HG02678 (cell line): Measurements from ENCODE around the gene CYB561A3.

Source experiments
- ATAC-seq: cut with Tn5 transposase; IDR thresholded peaks from one replicate; pipeline ENCODE4 v1.9.1; 2021; ENCODE audit warnings: mild to moderate bottlenecking, moderate library complexity; ENCODE audit not compliant: unreplicated experiment

Gene CYB561A3

GRCh38 chr11:61345954-61346843 is 15.5 kb downstream of the CYB561A3 start:
- no peak for ATAC-seq

- no peak for ATAC-seq
Measured at GRCh38 chr11:61345170-61345610, 16.5 kb downstream of the CYB561A3 start.

- no peak for ATAC-seq
Measured at GRCh38 chr11:61343792-61344745, 17.6 kb downstream of the CYB561A3 start.

DNA sequence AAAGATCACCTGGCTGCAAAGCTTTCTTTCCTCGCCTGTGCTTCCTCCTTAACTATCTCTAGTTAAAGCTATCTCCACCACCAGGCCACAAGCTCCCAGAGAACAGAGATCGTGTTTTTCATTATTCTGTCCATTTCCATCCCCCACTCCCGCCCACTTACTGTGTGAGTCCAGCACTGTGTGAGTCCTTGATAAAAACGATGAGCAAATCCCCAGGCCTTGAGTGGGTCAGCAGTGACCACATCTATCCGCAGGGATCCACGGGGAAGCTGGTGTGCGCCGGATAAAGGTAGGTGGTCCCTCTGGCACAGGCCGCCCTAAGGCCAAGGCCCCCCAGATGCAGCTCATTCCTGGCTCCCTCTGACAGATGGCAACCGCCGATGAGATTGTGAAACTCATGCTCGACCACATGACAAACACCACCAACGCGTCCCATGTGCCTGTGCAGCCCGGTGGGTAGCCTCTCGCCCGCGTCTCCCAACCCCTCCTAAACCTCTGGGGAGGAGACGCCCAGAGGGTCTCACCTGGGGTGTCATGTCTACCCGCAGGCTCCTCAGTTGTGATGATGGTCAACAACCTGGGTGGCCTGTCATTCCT is 19.4 kb downstream of the CYB561A3 start:
- ATAC-seq: no peak

- no peak for ATAC-seq
Measured at GRCh38 chr11:61341706-61342105, 20.0 kb downstream of the CYB561A3 start.

GRCh38 chr11:61340979-61341378 is 20.7 kb downstream of the CYB561A3 start:
- no peak for ATAC-seq

- no peak for ATAC-seq
Measured at GRCh38 chr11:61339490-61339878, 22.2 kb downstream of the CYB561A3 start.

GRCh38 chr11:61338783-61339489 is 22.7 kb downstream of the CYB561A3 start:
- ATAC-seq: no peak

DNA sequence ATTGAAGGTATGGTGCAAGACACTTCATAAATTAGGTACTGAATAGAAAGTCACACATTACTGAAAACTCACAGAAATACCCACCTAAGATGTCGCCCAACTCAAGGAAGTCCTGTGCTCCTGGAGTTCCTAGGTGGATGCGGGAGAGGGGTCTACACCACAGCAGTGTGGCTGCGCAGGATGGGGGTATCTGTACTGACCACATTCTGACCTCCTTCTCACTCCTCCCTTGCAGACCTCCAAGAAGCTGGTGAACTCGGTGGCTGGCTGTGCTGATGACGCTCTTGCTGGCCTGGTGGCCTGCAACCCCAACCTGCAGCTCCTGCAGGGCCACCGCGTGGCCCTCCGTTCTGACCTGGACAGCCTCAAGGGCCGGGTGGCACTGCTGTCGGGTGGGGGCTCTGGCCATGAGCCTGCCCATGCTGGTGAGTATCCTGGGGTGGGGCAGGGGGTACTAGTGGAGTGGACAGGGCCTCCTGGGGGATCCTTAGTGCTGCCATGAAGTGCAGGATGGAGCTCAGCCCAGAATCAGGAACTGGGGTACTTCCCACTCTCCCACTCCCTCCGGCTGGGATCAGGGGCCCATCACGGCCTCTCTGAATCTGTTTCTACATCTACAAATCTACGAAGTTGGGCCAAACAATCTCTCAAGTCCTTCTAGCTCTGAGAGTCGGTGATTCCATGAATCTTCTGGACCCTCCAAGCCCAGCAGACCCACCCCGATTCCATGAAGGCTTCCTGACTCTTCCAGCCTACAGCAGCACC is 23.8 kb downstream of the CYB561A3 start:
- no peak for ATAC-seq

DNA sequence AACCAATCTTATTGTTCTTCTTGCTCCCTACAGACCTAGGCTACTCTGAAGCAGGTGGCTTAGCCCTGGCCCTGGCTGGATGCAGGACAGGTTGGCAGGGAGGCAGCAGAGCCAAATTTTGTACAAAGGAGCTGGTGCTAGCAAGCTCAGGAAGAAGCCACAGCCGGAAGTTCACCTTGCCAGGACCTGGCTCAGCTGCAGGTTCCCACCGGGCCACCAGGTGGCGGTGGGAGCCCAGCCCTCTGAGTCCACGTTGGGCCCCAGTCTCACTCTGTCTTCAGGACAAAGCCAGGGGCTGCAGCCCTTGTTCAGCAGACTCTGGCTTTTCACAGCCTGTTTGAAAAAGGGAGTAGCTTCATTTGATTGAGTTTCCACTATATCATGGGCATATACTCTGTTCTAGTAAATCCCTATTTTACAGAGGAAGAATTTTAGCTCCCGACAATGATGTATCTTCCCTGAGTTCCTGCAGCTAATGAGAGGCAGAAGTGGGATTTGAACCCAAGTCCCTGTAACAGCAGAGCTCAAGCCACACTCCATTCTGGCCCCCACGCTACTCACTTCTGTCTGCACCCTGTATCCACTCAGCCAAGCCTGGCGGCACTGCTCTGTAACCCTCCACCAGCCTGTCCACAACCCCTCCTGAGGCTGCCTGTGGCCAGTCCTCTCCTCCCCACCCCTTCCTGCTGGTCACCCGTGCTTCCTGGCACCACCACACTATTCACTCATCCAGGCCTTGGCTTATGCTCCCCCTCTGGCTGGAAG is 25.3 kb downstream of the CYB561A3 start:
- peak; percentile 53 for ATAC-seq

- ATAC-seq: no peak
Measured at GRCh38 chr11:61335355-61335710, 26.3 kb downstream of the CYB561A3 start.

GRCh38 chr11:61334434-61335354 is 27.0 kb downstream of the CYB561A3 start:
- ATAC-seq: no peak

- ATAC-seq: no peak
Measured at GRCh38 chr11:61333550-61334433, 27.9 kb downstream of the CYB561A3 start.

- peak; percentile 91 for ATAC-seq
Measured at GRCh38 chr11:61332797-61333549, 28.7 kb downstream of the CYB561A3 start, which contains the start of the genes DDB1 and TKFC. TSS of gene DDB1 (minus strand) at chr11:61333105. CDS start at chr11:61332968, 137 bp downstream. TSS of gene TKFC (plus strand) at chr11:61333228. CDS start at chr11:61334729, 1,501 bp downstream.

DNA sequence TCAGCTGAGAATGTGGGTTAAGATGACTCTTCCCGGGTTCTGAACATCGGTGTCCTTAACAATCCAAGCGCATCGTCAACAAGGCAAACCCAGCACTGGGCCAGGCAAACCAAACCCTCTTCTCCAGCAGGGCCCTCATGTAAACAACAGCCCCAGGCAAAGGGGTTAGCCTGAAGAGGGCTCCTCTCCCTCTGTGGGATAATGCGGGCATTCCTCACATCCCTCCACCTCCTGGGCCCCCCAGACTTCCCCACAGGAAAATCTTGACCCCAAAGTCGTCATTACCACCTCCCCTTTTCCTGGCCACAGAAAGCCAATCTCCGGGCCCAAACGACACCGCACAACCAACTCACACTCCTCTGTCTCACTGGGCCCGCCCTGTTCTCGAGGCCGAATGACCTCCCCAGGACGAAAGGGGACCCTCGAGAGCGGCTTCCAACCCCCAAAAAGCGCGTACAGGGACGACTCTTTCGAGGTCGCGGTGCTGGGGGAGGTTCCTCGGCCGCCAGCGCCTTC is 29.3 kb downstream of the CYB561A3 start:
- ATAC-seq: no peak

DNA sequence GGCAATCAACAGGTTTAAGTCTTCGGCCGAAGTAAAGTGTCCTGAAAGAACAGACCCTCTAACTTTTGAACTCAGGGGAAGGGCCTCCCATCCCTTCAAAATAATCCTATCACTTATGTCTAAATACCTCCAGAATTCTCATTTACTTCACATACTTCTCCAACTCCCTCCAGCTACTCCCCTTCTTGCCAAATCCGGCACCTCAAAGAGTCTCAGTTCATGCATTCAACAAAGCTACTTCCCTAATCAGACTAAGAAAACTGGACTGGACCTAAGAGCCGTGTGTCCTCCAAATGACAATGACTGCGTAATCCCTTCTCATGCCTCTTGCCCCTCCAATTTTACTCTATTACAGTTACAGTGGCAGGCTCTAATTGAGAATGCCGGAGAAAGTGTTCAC is 30.0 kb downstream of the CYB561A3 start:
- no peak for ATAC-seq
